ENCODE results near the gene DCST2. TPM values are rescaled to one million over a fixed set of nuclear protein-coding genes. Genes with fewer than 3 reads are reported as not detected.

DCST2 gene
- total and polyA plus RNA-seq, 9 of the 15 experiments (the other 6 are each of a cell fraction or from before 2014, with no cell fraction given), result 0.09 to 0.49 (median 0.11) TPM; not detected in 3

DNA sequence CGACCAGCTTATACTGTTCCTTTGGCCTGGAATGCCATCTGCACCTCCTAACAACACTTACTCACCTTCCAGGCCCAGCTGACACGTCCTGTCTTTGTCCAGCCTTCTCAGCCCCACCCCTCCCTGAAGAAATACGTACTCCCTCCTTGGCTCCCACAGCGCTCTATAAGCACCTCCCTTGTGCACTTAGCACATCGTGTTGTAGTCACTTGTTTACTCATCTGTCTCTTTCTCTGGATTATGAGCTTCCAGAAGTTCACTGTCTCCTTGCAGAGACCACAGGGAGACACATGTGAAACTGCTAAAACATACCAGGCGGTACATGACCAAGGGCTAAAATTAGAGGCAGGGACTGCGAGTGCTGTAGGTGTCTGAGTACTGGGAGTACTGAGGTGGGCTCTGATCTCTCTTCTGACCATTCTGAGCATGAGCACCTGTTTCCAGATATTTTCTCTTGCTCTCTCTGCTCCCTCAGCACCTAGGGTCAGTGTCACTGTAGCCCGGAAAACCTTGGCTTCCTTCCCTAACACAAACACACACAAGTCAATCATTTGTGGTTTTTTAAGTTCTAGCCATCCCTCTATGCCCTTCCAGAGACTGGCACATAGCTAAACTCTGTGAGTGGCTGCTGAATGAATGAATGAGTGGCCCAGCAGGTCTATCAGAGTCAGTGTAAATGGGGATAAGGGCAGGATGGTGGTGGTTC lies 5.2 kb upstream of the DCST2 start (continued):
- TF ChIP-seq ZC3H4 (CRISPR knock-in tag; IDR thresholded peaks at IDR 0.05; ENCODE audit: borderline replicate concordance) (no peak), RHOXF2B (CRISPR knock-in tag; conservative IDR thresholded peaks at IDR 0.05) (no peak)

DNA sequence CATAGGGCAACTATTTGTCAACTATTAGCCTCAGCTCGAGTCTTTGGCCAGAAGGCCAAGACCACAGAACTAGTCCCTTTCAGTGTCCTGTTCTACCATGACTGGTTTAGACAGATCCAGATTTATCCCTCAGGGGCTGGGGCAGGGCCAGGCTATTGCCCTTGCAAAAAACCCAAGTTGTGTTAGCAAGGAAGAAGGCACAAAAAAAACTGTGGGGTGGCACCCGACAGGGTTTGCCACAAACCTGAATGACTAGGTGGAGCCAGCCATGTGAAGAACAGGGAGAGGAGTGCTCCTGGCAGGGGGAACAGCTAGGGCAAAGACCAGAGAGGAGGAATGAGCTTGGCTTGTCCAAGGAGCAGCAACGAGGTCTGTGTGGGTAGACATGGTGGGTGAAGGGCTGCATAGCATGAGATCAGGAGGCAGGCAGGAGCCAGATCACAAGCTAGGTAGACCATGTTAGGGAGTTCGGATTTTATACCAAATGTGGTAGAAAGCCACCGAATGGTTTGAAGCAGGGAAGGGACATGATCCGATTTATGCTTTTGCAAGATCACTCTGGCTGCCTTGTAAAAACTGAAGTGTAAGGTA lies 4.4 kb upstream of the DCST2 start:
- Histone ChIP-seq H3K4me3 (no peak overlapping the region), H3K9me1 (ENCODE audit: control insufficient read depth, insufficient read depth, low read length) (no peaks in the 10 kb centered on the region), H2AFZ (ENCODE audit: low read depth, low read length) (no peak overlapping the region), H3K79me2 (ENCODE audit: control insufficient read depth, insufficient read depth, low read length) (no peaks in the 10 kb centered on the region), H3K9me3 (replicated peaks; ENCODE audit: control insufficient read depth, insufficient read depth, low read depth, low read length) (no peaks in the 10 kb centered on the region), H3K36me3 (ENCODE audit: control insufficient read depth, insufficient read depth, low read length) (no peaks in the 10 kb centered on the region), H4K20me1 (replicated peaks; ENCODE audit: control insufficient read depth, insufficient read depth, low read length) (no peaks in the 10 kb centered on the region), H3K27ac (ENCODE audit: extremely low read depth, low read depth, low read length) (no peak overlapping the region), H3K4me2 (ENCODE audit: insufficient read depth, low read length) (no peak overlapping the region), H3K9ac (ENCODE audit: insufficient read depth in 1 of 2, low read depth in 2 of 2, low read length in 2 of 2) (no peak overlapping the region), H3K27me3 (ENCODE audit: control insufficient read depth in 2 of 2, insufficient read depth in 2 of 2, low read length in 2 of 2) (peaks cover 0 to 23% of the 10 kb centered on the region in 2 experiments; a peak in 3 of 5 replicates), H3K4me1 (replicated peaks in 1 of 2; ENCODE audit: control insufficient read depth in 2 of 2, insufficient read depth in 2 of 2, low read length in 2 of 2) (peaks cover 3% of the 10 kb centered on the region in 2 experiments; a peak in 2 of 5 replicates)
- POLR2A ChIA-PET, result interaction anchor here (0.6 kb wide), 2 partner anchors 14 to 107 kb away, joined by 3 to 4 read pairs; no protein-coding TSS in a partner anchor
- no peak for FAIRE-seq
- ATAC-seq, result no peak
- CTCF ChIA-PET (ENCODE audit: low intra/inter-chr PET ratio), result no interaction called here
- TF ChIP-seq PYGO2 (tag; IDR thresholded peaks at IDR 0.05), result no peak
- TF ChIP-seq, protein P1, sequence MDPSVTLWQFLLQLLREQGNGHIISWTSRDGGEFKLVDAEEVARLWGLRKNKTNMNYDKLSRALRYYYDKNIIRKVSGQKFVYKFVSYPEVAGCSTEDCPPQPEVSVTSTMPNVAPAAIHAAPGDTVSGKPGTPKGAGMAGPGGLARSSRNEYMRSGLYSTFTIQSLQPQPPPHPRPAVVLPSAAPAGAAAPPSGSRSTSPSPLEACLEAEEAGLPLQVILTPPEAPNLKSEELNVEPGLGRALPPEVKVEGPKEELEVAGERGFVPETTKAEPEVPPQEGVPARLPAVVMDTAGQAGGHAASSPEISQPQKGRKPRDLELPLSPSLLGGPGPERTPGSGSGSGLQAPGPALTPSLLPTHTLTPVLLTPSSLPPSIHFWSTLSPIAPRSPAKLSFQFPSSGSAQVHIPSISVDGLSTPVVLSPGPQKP (CRISPR knock-in tag; IDR thresholded peaks at IDR 0.05), result no peak
- TF ChIP-seq KDM2B (CRISPR knock-in tag; IDR thresholded peaks at IDR 0.05), result no peak
- no peak for TF ChIP-seq ZNF3 (CRISPR knock-in tag; IDR thresholded peaks at IDR 0.05)
- TF ChIP-seq ZNF217 (CRISPR knock-in tag; IDR thresholded peaks at IDR 0.05), result no peak
- TF ChIP-seq, protein P2, sequence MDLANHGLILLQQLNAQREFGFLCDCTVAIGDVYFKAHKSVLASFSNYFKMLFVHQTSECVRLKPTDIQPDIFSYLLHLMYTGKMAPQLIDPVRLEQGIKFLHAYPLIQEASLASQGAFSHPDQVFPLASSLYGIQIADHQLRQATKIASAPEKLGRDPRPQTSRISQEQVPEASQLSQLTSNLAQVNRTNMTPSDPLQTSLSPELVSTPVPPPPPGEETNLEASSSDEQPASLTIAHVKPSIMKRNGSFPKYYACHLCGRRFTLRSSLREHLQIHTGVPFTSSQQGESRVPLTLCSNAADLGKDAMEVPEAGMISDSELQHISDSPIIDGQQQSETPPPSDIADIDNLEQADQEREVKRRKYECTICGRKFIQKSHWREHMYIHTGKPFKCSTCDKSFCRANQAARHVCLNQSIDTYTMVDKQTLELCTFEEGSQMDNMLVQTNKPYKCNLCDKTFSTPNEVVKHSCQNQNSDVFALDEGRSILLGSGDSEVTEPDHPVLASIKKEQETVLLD (IDR thresholded peaks at IDR 0.05), result no peak
- TF ChIP-seq ZNF57 (CRISPR knock-in tag; IDR thresholded peaks at IDR 0.05), result no peak
- no peak for TF ChIP-seq ATF7 (IDR thresholded peaks at IDR 0.05)
- TF ChIP-seq, protein P3, sequence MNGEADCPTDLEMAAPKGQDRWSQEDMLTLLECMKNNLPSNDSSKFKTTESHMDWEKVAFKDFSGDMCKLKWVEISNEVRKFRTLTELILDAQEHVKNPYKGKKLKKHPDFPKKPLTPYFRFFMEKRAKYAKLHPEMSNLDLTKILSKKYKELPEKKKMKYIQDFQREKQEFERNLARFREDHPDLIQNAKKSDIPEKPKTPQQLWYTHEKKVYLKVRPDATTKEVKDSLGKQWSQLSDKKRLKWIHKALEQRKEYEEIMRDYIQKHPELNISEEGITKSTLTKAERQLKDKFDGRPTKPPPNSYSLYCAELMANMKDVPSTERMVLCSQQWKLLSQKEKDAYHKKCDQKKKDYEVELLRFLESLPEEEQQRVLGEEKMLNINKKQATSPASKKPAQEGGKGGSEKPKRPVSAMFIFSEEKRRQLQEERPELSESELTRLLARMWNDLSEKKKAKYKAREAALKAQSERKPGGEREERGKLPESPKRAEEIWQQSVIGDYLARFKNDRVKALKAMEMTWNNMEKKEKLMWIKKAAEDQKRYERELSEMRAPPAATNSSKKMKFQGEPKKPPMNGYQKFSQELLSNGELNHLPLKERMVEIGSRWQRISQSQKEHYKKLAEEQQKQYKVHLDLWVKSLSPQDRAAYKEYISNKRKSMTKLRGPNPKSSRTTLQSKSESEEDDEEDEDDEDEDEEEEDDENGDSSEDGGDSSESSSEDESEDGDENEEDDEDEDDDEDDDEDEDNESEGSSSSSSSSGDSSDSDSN (IDR thresholded peaks at IDR 0.05; ENCODE audit: borderline replicate concordance in 1 of 2, low read depth in 2 of 2, low read length in 2 of 2), result no peak
- TF ChIP-seq, protein P4, sequence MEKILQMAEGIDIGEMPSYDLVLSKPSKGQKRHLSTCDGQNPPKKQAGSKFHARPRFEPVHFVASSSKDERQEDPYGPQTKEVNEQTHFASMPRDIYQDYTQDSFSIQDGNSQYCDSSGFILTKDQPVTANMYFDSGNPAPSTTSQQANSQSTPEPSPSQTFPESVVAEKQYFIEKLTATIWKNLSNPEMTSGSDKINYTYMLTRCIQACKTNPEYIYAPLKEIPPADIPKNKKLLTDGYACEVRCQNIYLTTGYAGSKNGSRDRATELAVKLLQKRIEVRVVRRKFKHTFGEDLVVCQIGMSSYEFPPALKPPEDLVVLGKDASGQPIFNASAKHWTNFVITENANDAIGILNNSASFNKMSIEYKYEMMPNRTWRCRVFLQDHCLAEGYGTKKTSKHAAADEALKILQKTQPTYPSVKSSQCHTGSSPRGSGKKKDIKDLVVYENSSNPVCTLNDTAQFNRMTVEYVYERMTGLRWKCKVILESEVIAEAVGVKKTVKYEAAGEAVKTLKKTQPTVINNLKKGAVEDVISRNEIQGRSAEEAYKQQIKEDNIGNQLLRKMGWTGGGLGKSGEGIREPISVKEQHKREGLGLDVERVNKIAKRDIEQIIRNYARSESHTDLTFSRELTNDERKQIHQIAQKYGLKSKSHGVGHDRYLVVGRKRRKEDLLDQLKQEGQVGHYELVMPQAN (IDR thresholded peaks at IDR 0.05; ENCODE audit: borderline replicate concordance), result no peak
- no peak for TF ChIP-seq RAD51 (IDR thresholded peaks at IDR 0.05; ENCODE audit: borderline replicate concordance, low read depth)
- no TSS peak for BruUV-seq (replicated peaks)
- in situ Hi-C loops (cut with MboI), result no loop called here
- DNase-seq (ENCODE audit: extremely low read depth in 1 of 4, low spot score in 3 of 4), result no peak
- intact Hi-C loops (cut with micrococcal nuclease), result no loop called here
- WGBS (ENCODE audit: insufficient coverage, low coverage, missing lambda C conversion rate), result 21% methylated on average over 6 of the region's 6 CpGs

All from K562 (cell line).